NCI-H446 treated with DMSO at 0.1 percent for 48 hours (cell line): ENCODE measurements around the gene HTT-AS.
A peak's percentile ranks its signal among the peaks of the same experiment; 100 is the strongest.
"Not testable (repeated sequence)": the region's sequence is repeated elsewhere in the genome, so short reads cannot be mapped to it uniquely, and the experiment has no call there.

Experiments
- DNase-seq: peaks from one replicate; lab custom pipeline; 2025; lab: John Stamatoyannopoulos, UW

Gene HTT-AS

GRCh38 chr4:3074078-3074845, at the start of gene HTT-AS, which contains the start of gene HTT:
HTT-AS (minus strand) TSS chr4:3074538.
HTT (plus strand) TSS chr4:3074681; CDS start chr4:3074826, 145 bp downstream.
- DNase-seq, result peak; percentile 79

GRCh38 chr4:3123181-3123671, 48.9 kb upstream of the HTT-AS start:
- DNase-seq, result no peak

GRCh38 chr4:3122081-3122563, 47.8 kb upstream of the HTT-AS start:
- no peak for DNase-seq

GRCh38 chr4:3121596-3121995, 47.3 kb upstream of the HTT-AS start:
- no peak for DNase-seq

- DNase-seq, result no peak
These were observed 46.8 kb upstream of the HTT-AS start for GRCh38 chr4:3121110-3121509.

- no peak for DNase-seq
These were observed 45.1 kb upstream of the HTT-AS start for GRCh38 chr4:3119464-3119863.

GRCh38 chr4:3118312-3118711, 44.0 kb upstream of the HTT-AS start:
- no peak for DNase-seq

GRCh38 chr4:3116955-3117354, 42.6 kb upstream of the HTT-AS start:
- DNase-seq, result no peak

GRCh38 chr4:3115637-3116270, 41.4 kb upstream of the HTT-AS start:
- DNase-seq, result no peak

- DNase-seq, result no peak
These were observed 40.0 kb upstream of the HTT-AS start for GRCh38 chr4:3114377-3114776.

GRCh38 chr4:3112609-3113469, 38.5 kb upstream of the HTT-AS start:
- DNase-seq, result no peak

GRCh38 chr4:3112201-3112600, 37.9 kb upstream of the HTT-AS start:
- no peak for DNase-seq

GRCh38 chr4:3111461-3111860, 37.1 kb upstream of the HTT-AS start:
- DNase-seq, result no peak

GRCh38 chr4:3108211-3108610, 33.9 kb upstream of the HTT-AS start:
- no peak for DNase-seq

GRCh38 chr4:3107691-3108121, 33.4 kb upstream of the HTT-AS start:
- no peak for DNase-seq

GRCh38 chr4:3107271-3107670, 32.9 kb upstream of the HTT-AS start:
- DNase-seq, result no peak

- DNase-seq, result no peak
These were observed 32.2 kb upstream of the HTT-AS start for GRCh38 chr4:3106339-3107186.

- no peak for DNase-seq
These were observed 24.0 kb upstream of the HTT-AS start for GRCh38 chr4:3098346-3098745.

GRCh38 chr4:3096202-3096601, 21.9 kb upstream of the HTT-AS start:
- DNase-seq, result no peak

- not testable (repeated sequence) for DNase-seq
These were observed 20.4 kb upstream of the HTT-AS start for GRCh38 chr4:3094701-3095100.

GRCh38 chr4:3091464-3091863, 17.1 kb upstream of the HTT-AS start:
- no peak for DNase-seq
